Mammary epithelial cell (primary cell): ENCODE results near the gene SFT2D1.

ENCODE experiments used
- EZH2 ChIP-seq: IDR thresholded peaks from 2 replicates; pipeline ENCODE4 v1.6.1; 2012; ENCODE audit warnings: low read length, inconsistent platforms, borderline replicate concordance
- TF ChIP-seq, protein P1 (sequence below), 2 donors: IDR thresholded peaks in 1 of 2; conservative IDR thresholded peaks in 1 of 2; 2 replicates each; pipeline ENCODE4 v1.5.1; 2011 to 2012; ENCODE audit warnings: inconsistent platforms in 2 of 2, low read length in 2 of 2, mild to moderate bottlenecking in 2 of 2, control low read depth in 1 of 2, low read depth in 1 of 2; ENCODE audit not compliant: insufficient read depth in 1 of 2; ENCODE audit errors: extremely low read depth in 1 of 2

GRCh38 chr6:166330612-166331011, 11.7 kb downstream of the SFT2D1 start:
- no peak for TF ChIP-seq EZH2
- TF ChIP-seq, protein P1, sequence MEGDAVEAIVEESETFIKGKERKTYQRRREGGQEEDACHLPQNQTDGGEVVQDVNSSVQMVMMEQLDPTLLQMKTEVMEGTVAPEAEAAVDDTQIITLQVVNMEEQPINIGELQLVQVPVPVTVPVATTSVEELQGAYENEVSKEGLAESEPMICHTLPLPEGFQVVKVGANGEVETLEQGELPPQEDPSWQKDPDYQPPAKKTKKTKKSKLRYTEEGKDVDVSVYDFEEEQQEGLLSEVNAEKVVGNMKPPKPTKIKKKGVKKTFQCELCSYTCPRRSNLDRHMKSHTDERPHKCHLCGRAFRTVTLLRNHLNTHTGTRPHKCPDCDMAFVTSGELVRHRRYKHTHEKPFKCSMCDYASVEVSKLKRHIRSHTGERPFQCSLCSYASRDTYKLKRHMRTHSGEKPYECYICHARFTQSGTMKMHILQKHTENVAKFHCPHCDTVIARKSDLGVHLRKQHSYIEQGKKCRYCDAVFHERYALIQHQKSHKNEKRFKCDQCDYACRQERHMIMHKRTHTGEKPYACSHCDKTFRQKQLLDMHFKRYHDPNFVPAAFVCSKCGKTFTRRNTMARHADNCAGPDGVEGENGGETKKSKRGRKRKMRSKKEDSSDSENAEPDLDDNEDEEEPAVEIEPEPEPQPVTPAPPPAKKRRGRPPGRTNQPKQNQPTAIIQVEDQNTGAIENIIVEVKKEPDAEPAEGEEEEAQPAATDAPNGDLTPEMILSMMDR (conservative IDR thresholded peaks at IDR 0.05 in 1 of 2, IDR thresholded peaks at IDR 0.05 in 1 of 2; ENCODE audit: extremely low read depth in 1 of 2, insufficient read depth in 1 of 2, low read depth in 1 of 2, low read length in 2 of 2): no peak
